ENCODE results near the gene TNFRSF25.

TNFRSF25 gene

DNA sequence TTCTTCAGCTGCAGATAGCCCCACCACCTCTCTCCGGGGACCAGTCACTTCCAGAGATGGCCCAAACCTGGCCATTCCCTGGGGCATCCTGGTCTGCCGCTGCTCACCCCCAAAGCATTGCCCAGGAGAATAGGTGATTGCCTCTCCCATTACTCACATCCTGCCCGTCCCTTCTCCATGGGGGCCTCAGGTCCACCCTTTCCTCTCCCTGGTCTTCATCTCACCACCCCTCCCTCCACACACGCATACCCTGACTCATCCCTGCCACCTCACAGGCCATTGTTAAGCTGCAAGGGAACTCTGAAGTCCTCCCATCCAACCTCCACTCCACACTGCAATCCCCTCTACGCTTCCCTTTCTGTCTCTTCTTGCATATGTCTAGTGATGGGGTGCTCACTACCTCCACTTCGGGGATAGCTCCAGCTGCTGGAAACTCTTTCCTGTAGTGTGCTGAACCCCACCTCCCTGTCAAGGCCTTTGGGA, 25.5 kb upstream of the TNFRSF25 start, which contains the start of gene PLEKHG5:
TSS of gene PLEKHG5 (minus strand) at position 188 of the 483 bp plus-strand sequence. CDS start 14,096 bp downstream, outside the sequence.
- peak within 1 kb of the TSS; percentile 62 for H3K9ac ChIP-seq (ENCODE audit: low read length)
- peaks cover 10% of the 10 kb centered on the region for H3K27me3 ChIP-seq (ENCODE audit: control insufficient read depth, insufficient read depth, low read length)

DNA sequence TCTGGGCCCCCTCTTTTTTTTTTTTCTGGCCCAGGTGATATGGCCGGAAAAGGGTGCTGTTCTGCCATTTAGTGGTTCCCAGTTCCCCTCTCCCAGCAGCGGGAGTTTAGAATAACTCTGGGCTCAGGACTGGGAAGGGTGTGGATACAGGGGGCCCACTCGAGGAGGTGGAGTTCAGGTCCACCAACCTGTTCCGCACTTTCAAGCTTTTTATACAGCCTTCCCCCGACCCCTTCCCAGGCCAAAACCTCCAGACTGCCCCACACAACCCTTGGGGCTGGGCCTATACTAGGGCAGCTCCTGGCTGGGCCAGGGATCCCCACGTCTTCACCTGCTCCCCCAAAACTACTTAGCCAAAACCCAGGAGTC, 25.1 kb upstream of the TNFRSF25 start:
- peak overlapping the region; percentile 62 for H3K9ac ChIP-seq (ENCODE audit: low read length)
- peaks cover 21% of the 10 kb centered on the region for H3K4me1 ChIP-seq (ENCODE audit: control insufficient read depth, low read depth, low read length)
- no peaks in the 10 kb centered on the region for H3K36me3 ChIP-seq (ENCODE audit: control insufficient read depth, low read depth, low read length)
- peaks cover 6% of the 10 kb centered on the region for H3K27me3 ChIP-seq (ENCODE audit: control insufficient read depth, insufficient read depth, low read length)
- peak overlapping the region; percentile 88 for H3K4me3 ChIP-seq (ENCODE audit: low read length)
- no peaks in the 10 kb centered on the region for H3K9me3 ChIP-seq (ENCODE audit: control insufficient read depth, low read depth, low read length)
- no peak overlapping the region for H3K27ac ChIP-seq (ENCODE audit: low read length)

More for the DNA sequence above, 25.5 kb upstream of the TNFRSF25 start, which contains the start of gene PLEKHG5:
- no peaks in the 10 kb centered on the region for H3K9me3 ChIP-seq (ENCODE audit: control insufficient read depth, low read depth, low read length)
- no peaks in the 10 kb centered on the region for H3K36me3 ChIP-seq (ENCODE audit: control insufficient read depth, low read depth, low read length)
- H3K4me1 ChIP-seq (ENCODE audit: control insufficient read depth, low read depth, low read length): peaks cover 23% of the 10 kb centered on the region
- no peak within 1 kb of the TSS for H3K27ac ChIP-seq (ENCODE audit: low read length)
- H3K4me3 ChIP-seq (ENCODE audit: low read length): peak within 1 kb of the TSS; percentile 88

GRCh38 chr1:6490181-6491080, 24.5 kb upstream of the TNFRSF25 start:
- Histone ChIP-seq H3K4me1 (ENCODE audit: control insufficient read depth, low read depth, low read length) (peaks cover 17% of the 10 kb centered on the region), H3K27ac (ENCODE audit: low read length) (no peak overlapping the region), H3K9ac (ENCODE audit: low read length) (peak overlapping the region; percentile 62), H3K36me3 (ENCODE audit: control insufficient read depth, low read depth, low read length) (no peaks in the 10 kb centered on the region), H3K27me3 (ENCODE audit: control insufficient read depth, insufficient read depth, low read length) (no peaks in the 10 kb centered on the region), H3K9me3 (ENCODE audit: control insufficient read depth, low read depth, low read length) (no peaks in the 10 kb centered on the region), H3K4me3 (ENCODE audit: low read length) (peak overlapping the region; percentile 88)

DNA sequence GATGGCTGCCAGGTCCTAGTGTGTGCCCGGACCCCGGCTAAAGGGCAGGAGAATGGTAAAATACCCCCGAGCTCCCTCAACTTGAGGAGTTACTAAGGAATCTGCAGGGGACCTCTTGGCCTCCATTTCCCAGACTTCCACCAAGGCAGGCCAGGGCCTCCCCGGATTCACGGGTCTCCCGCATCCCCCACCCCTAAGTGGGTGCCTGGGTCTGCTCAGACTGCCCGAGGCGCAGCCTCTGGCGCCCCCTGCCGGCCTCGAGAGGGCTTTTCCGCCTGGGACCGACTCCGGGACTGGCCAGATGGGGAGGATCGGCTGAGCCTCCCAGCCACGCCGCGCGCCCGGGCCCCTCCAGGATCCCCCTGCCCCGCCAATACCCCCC, 23.8 kb upstream of the TNFRSF25 start:
- H3K27ac ChIP-seq (ENCODE audit: low read length): no peak overlapping the region
- no peaks in the 10 kb centered on the region for H3K9me3 ChIP-seq (ENCODE audit: control insufficient read depth, low read depth, low read length)
- H3K9ac ChIP-seq (ENCODE audit: low read length): peak overlapping the region; percentile 62
- H3K4me1 ChIP-seq (ENCODE audit: control insufficient read depth, low read depth, low read length): peaks cover 17% of the 10 kb centered on the region
- no peaks in the 10 kb centered on the region for H3K36me3 ChIP-seq (ENCODE audit: control insufficient read depth, low read depth, low read length)
- peak overlapping the region; percentile 88 for H3K4me3 ChIP-seq (ENCODE audit: low read length)
- peaks cover 1% of the 10 kb centered on the region for H3K27me3 ChIP-seq (ENCODE audit: control insufficient read depth, insufficient read depth, low read length)

GRCh38 chr1:6489383-6489765, 23.4 kb upstream of the TNFRSF25 start:
- no peak overlapping the region for H3K9ac ChIP-seq (ENCODE audit: low read length)
- H3K4me3 ChIP-seq (ENCODE audit: low read length): no peak overlapping the region
- H3K27me3 ChIP-seq (ENCODE audit: control insufficient read depth, insufficient read depth, low read length): peaks cover 5% of the 10 kb centered on the region
- no peak overlapping the region for H3K27ac ChIP-seq (ENCODE audit: low read length)
- H3K4me1 ChIP-seq (ENCODE audit: control insufficient read depth, low read depth, low read length): peaks cover 17% of the 10 kb centered on the region
- H3K36me3 ChIP-seq (ENCODE audit: control insufficient read depth, low read depth, low read length): no peaks in the 10 kb centered on the region
- H3K9me3 ChIP-seq (ENCODE audit: control insufficient read depth, low read depth, low read length): no peaks in the 10 kb centered on the region

GRCh38 chr1:6488602-6489382, 22.8 kb upstream of the TNFRSF25 start:
- peaks cover 17% of the 10 kb centered on the region for H3K4me1 ChIP-seq (ENCODE audit: control insufficient read depth, low read depth, low read length)
- no peak overlapping the region for H3K27ac ChIP-seq (ENCODE audit: low read length)
- no peaks in the 10 kb centered on the region for H3K36me3 ChIP-seq (ENCODE audit: control insufficient read depth, low read depth, low read length)
- no peak overlapping the region for H3K4me3 ChIP-seq (ENCODE audit: low read length)
- H3K9me3 ChIP-seq (ENCODE audit: control insufficient read depth, low read depth, low read length): no peaks in the 10 kb centered on the region
- peaks cover 10% of the 10 kb centered on the region for H3K27me3 ChIP-seq (ENCODE audit: control insufficient read depth, insufficient read depth, low read length)
- H3K9ac ChIP-seq (ENCODE audit: low read length): no peak overlapping the region

GRCh38 chr1:6487804-6488484, 22.0 kb upstream of the TNFRSF25 start:
- Histone ChIP-seq H3K36me3 (ENCODE audit: control insufficient read depth, low read depth, low read length) (no peaks in the 10 kb centered on the region), H3K27me3 (ENCODE audit: control insufficient read depth, insufficient read depth, low read length) (peaks cover 10% of the 10 kb centered on the region), H3K9me3 (ENCODE audit: control insufficient read depth, low read depth, low read length) (no peaks in the 10 kb centered on the region), H3K27ac (ENCODE audit: low read length) (no peak overlapping the region), H3K4me3 (ENCODE audit: low read length) (no peak overlapping the region), H3K4me1 (ENCODE audit: control insufficient read depth, low read depth, low read length) (peaks cover 17% of the 10 kb centered on the region), H3K9ac (ENCODE audit: low read length) (no peak overlapping the region)

DNA sequence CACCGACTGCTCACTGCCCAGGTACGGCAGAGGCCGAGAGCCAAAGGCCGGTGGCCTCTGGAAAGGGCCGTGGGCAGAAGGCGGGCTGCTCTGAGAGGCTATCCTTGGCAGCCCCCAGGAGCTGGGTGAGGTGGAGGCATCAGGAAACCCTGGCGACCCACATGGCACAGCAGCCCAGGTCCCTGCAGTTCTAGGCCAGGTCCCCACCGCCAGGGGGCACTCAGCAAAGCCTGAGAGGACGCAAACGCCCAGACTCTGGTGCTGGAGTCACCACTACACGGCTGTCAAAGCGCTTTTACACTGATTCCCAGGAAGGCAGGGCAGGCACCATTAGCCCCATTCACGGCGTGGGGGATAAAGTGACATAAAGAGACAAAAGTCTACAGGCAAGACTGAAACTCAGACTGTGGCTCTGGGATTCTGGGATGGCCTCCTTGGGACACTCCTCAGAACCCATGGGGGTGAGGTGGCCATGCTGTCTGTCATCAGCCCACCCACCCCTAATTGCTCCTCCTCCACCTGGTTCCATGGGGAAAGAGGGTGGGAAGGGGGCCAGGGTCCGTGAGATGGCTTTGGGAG, 20.5 kb upstream of the TNFRSF25 start:
- Histone ChIP-seq H3K9me3 (ENCODE audit: control insufficient read depth, low read depth, low read length) (no peaks in the 10 kb centered on the region), H3K27ac (ENCODE audit: low read length) (no peak overlapping the region), H3K4me1 (ENCODE audit: control insufficient read depth, low read depth, low read length) (peaks cover 13% of the 10 kb centered on the region), H3K36me3 (ENCODE audit: control insufficient read depth, low read depth, low read length) (no peaks in the 10 kb centered on the region), H3K9ac (ENCODE audit: low read length) (no peak overlapping the region), H3K4me3 (ENCODE audit: low read length) (peak overlapping the region; percentile 61), H3K27me3 (ENCODE audit: control insufficient read depth, insufficient read depth, low read length) (peaks cover 10% of the 10 kb centered on the region)

GRCh38 chr1:6485168-6486101, 19.5 kb upstream of the TNFRSF25 start:
- H3K27me3 ChIP-seq (ENCODE audit: control insufficient read depth, insufficient read depth, low read length): peaks cover 10% of the 10 kb centered on the region
- H3K9me3 ChIP-seq (ENCODE audit: control insufficient read depth, low read depth, low read length): no peaks in the 10 kb centered on the region
- no peaks in the 10 kb centered on the region for H3K36me3 ChIP-seq (ENCODE audit: control insufficient read depth, low read depth, low read length)
- peak overlapping the region; percentile 53 for H3K9ac ChIP-seq (ENCODE audit: low read length)
- no peak overlapping the region for H3K27ac ChIP-seq (ENCODE audit: low read length)
- H3K4me1 ChIP-seq (ENCODE audit: control insufficient read depth, low read depth, low read length): peaks cover 8% of the 10 kb centered on the region
- peak overlapping the region; percentile 61 for H3K4me3 ChIP-seq (ENCODE audit: low read length)

DNA sequence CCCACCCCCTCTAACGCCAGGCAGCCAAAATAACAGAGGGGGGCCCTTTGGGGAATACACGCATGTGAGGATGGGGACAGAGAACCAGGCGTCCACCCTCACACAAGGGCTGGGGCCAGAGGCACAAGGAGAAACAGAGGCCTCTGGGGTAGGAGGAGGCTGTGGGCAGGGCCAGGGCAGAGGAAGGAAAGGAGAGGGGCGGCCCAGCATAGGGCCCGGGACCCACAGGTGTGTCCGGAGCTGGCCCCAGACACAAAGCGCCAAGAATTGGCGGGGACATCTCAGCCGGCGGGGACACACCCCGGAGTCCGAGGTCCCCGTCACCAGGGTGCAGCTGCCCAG, 18.8 kb upstream of the TNFRSF25 start:
- H3K27ac ChIP-seq (ENCODE audit: low read length): no peak overlapping the region
- peak overlapping the region; percentile 61 for H3K4me3 ChIP-seq (ENCODE audit: low read length)
- H3K9me3 ChIP-seq (ENCODE audit: control insufficient read depth, low read depth, low read length): no peaks in the 10 kb centered on the region
- peaks cover 8% of the 10 kb centered on the region for H3K4me1 ChIP-seq (ENCODE audit: control insufficient read depth, low read depth, low read length)
- peak overlapping the region; percentile 53 for H3K9ac ChIP-seq (ENCODE audit: low read length)
- H3K27me3 ChIP-seq (ENCODE audit: control insufficient read depth, insufficient read depth, low read length): peaks cover 10% of the 10 kb centered on the region
- no peaks in the 10 kb centered on the region for H3K36me3 ChIP-seq (ENCODE audit: control insufficient read depth, low read depth, low read length)
